SKM-1 (cell line): Measurements from ENCODE around the gene UNCX.
"Not testable (repeated sequence)": the region's sequence is repeated elsewhere in the genome, so short reads cannot be mapped to it uniquely, and the experiment has no call there.

Experiments used
- DNase-seq: peaks from one replicate; lab custom pipeline; 2025; ENCODE audit not compliant: unreplicated experiment; lab: John Stamatoyannopoulos, UW

UNCX gene

GRCh38 chr7:1274121-1274875 is 41.6 kb downstream of the UNCX start:
- DNase-seq, result no peak

- no peak for DNase-seq
Measured at GRCh38 chr7:1274876-1275375, 42.3 kb downstream of the UNCX start.

- no peak for DNase-seq
Measured at GRCh38 chr7:1275451-1276381, 43.0 kb downstream of the UNCX start.

GRCh38 chr7:1276626-1277175 is 44.0 kb downstream of the UNCX start:
- DNase-seq, result no peak

- DNase-seq, result no peak
Measured at GRCh38 chr7:1278543-1278942, 45.9 kb downstream of the UNCX start.

- no peak for DNase-seq
Measured at GRCh38 chr7:1279041-1279440, 46.4 kb downstream of the UNCX start.

GRCh38 chr7:1279895-1280294 is 47.2 kb downstream of the UNCX start:
- DNase-seq, result not testable (repeated sequence)

GRCh38 chr7:1281068-1281467 is 48.4 kb downstream of the UNCX start:
- DNase-seq, result no peak

GRCh38 chr7:1282679-1283078 is 50.0 kb downstream of the UNCX start:
- no peak for DNase-seq

GRCh38 chr7:1283337-1283736 is 50.7 kb downstream of the UNCX start:
- no peak for DNase-seq

- DNase-seq, result no peak
Measured at GRCh38 chr7:1283941-1284742, 51.5 kb downstream of the UNCX start.

GRCh38 chr7:1284743-1285458 is 52.2 kb downstream of the UNCX start:
- no peak for DNase-seq

- no peak for DNase-seq
Measured at GRCh38 chr7:1285556-1286301, 53.1 kb downstream of the UNCX start.
